GM18526 (cell line): ENCODE measurements around the gene RGS6.

Source experiments
- POLR2A ChIP-seq: IDR thresholded peaks from 3 replicates; pipeline ENCODE4 v1.6.1; 2011; ENCODE audit not compliant: insufficient read length; ENCODE audit errors: extremely low read depth

RGS6 gene

GRCh38 chr14:72040528-72040927 lies 108.3 kb downstream of the RGS6 start:
- TF ChIP-seq POLR2A, result no peak

GRCh38 chr14:72045271-72045670 lies 113.0 kb downstream of the RGS6 start:
- TF ChIP-seq POLR2A, result no peak

- TF ChIP-seq POLR2A, result no peak
Observed at GRCh38 chr14:72045885-72046284, 113.7 kb downstream of the RGS6 start.

- no peak for TF ChIP-seq POLR2A
Observed at GRCh38 chr14:72049462-72049861, 117.2 kb downstream of the RGS6 start.

GRCh38 chr14:72052356-72052755 lies 120.1 kb downstream of the RGS6 start:
- TF ChIP-seq POLR2A, result no peak

GRCh38 chr14:72053651-72054050 lies 121.4 kb downstream of the RGS6 start:
- no peak for TF ChIP-seq POLR2A

GRCh38 chr14:72054911-72055310 lies 122.7 kb downstream of the RGS6 start:
- no peak for TF ChIP-seq POLR2A

- TF ChIP-seq POLR2A, result no peak
Observed at GRCh38 chr14:72057701-72058285, 125.6 kb downstream of the RGS6 start.

- no peak for TF ChIP-seq POLR2A
Observed at GRCh38 chr14:72060460-72060859, 128.2 kb downstream of the RGS6 start.

GRCh38 chr14:72060917-72061316 lies 128.7 kb downstream of the RGS6 start:
- no peak for TF ChIP-seq POLR2A

- TF ChIP-seq POLR2A, result no peak
Observed at GRCh38 chr14:72061718-72062117, 129.5 kb downstream of the RGS6 start.

- TF ChIP-seq POLR2A, result no peak
Observed at GRCh38 chr14:72063761-72064282, 131.6 kb downstream of the RGS6 start.

GRCh38 chr14:72064501-72064900 lies 132.3 kb downstream of the RGS6 start:
- TF ChIP-seq POLR2A, result no peak

GRCh38 chr14:72070458-72070857 lies 138.2 kb downstream of the RGS6 start:
- no peak for TF ChIP-seq POLR2A

GRCh38 chr14:72075649-72076334 lies 143.6 kb downstream of the RGS6 start:
- no peak for TF ChIP-seq POLR2A

GRCh38 chr14:72081137-72081536 lies 148.9 kb downstream of the RGS6 start:
- TF ChIP-seq POLR2A, result no peak

- no peak for TF ChIP-seq POLR2A
Observed at GRCh38 chr14:72084935-72085334, 152.7 kb downstream of the RGS6 start.
